Spleen (tissue), 7 donors: ENCODE measurements around the gene PALLD.

Experiments
- CTCF ChIP-seq, 11 experiments: fragments of 200-600 bp in 7 of 11; fragments of 450-650 bp in 4 of 11; sonication (generic) in 4 of 11; IDR thresholded peaks in 8 of 11; conservative IDR thresholded peaks in 3 of 11; 1 replicate in 7 of 11; 2 replicates in 4 of 11; pipeline versions ENCODE4 v1.4.0 to v1.8.0; 2016 to 2021; ENCODE audit warnings: antibody characterized with exemption in 11 of 11, inconsistent platforms in 4 of 11, mild to moderate bottlenecking in 1 of 11
- POLR2A ChIP-seq, 3 donors: fragments of 450-650 bp; IDR thresholded peaks; one replicate each; pipeline ENCODE4 v1.5.1; 2017; ENCODE audit warnings: antibody characterized with exemption in 3 of 3, mild to moderate bottlenecking in 1 of 3
- POLR2AphosphoS5 ChIP-seq, 3 donors: sonication (generic); formaldehyde crosslinking; IDR thresholded peaks; one replicate each; pipeline ENCODE4 v1.5.1; 2017; ENCODE audit warnings: antibody characterized with exemption in 3 of 3
- donor health status: DM: no; HTN: no; CAD: no; lungs with moderate emphysema.
- donor health status: DM: no; HTN: no; CAD: no.
- donor health status: DM: no; HTN: no; CAD: no.

- TF ChIP-seq CTCF (IDR thresholded peaks at IDR 0.05 in 8 of 11, conservative IDR thresholded peaks at IDR 0.05 in 3 of 11) (no peak), POLR2A (IDR thresholded peaks at IDR 0.05) (no peak), POLR2AphosphoS5 (IDR thresholded peaks at IDR 0.05) (no peak)
Observed at GRCh38 chr4:168707205-168707604, 210.4 kb downstream of the PALLD start.
